ENCODE measurements around the gene TMEM156.

- TF ChIP-seq, protein P1, sequence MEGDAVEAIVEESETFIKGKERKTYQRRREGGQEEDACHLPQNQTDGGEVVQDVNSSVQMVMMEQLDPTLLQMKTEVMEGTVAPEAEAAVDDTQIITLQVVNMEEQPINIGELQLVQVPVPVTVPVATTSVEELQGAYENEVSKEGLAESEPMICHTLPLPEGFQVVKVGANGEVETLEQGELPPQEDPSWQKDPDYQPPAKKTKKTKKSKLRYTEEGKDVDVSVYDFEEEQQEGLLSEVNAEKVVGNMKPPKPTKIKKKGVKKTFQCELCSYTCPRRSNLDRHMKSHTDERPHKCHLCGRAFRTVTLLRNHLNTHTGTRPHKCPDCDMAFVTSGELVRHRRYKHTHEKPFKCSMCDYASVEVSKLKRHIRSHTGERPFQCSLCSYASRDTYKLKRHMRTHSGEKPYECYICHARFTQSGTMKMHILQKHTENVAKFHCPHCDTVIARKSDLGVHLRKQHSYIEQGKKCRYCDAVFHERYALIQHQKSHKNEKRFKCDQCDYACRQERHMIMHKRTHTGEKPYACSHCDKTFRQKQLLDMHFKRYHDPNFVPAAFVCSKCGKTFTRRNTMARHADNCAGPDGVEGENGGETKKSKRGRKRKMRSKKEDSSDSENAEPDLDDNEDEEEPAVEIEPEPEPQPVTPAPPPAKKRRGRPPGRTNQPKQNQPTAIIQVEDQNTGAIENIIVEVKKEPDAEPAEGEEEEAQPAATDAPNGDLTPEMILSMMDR (IDR thresholded peaks at IDR 0.05; ENCODE audit: low read depth, low read length, missing input control), result no peak
- TF ChIP-seq, protein P2, sequence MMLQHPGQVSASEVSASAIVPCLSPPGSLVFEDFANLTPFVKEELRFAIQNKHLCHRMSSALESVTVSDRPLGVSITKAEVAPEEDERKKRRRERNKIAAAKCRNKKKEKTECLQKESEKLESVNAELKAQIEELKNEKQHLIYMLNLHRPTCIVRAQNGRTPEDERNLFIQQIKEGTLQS (IDR thresholded peaks at IDR 0.05), result no peak
- TF ChIP-seq, protein P3, sequence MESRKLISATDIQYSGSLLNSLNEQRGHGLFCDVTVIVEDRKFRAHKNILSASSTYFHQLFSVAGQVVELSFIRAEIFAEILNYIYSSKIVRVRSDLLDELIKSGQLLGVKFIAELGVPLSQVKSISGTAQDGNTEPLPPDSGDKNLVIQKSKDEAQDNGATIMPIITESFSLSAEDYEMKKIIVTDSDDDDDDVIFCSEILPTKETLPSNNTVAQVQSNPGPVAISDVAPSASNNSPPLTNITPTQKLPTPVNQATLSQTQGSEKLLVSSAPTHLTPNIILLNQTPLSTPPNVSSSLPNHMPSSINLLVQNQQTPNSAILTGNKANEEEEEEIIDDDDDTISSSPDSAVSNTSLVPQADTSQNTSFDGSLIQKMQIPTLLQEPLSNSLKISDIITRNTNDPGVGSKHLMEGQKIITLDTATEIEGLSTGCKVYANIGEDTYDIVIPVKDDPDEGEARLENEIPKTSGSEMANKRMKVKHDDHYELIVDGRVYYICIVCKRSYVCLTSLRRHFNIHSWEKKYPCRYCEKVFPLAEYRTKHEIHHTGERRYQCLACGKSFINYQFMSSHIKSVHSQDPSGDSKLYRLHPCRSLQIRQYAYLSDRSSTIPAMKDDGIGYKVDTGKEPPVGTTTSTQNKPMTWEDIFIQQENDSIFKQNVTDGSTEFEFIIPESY (IDR thresholded peaks at IDR 0.05), result no peak
- TF ChIP-seq EGR1 (IDR thresholded peaks at IDR 0.05; ENCODE audit: low read depth in 2 of 2), result no peak
Measured at GRCh38 chr4:39046249-39046648, 14.0 kb upstream of the TMEM156 start.
